Kidney epithelial cell (primary cell): ENCODE data around the gene FLNB. TPM values are rescaled to one million over a fixed set of nuclear protein-coding genes. Genes with fewer than 3 reads are reported as not detected.

Experiments
- DNase-seq: peaks from one replicate; pipeline ENCODE4 v3.0.0-alpha.2; 2010; ENCODE audit warnings: low read depth
- H3K27me3 ChIP-seq: 2 replicates; pipeline ENCODE4 v1.6.0; 2011; ENCODE audit warnings: low read length; ENCODE audit not compliant: control insufficient read depth, insufficient read depth
- H3K36me3 ChIP-seq: 2 replicates; pipeline ENCODE4 v1.5.1; 2011; ENCODE audit warnings: low read length; ENCODE audit not compliant: control insufficient read depth, insufficient read depth
- H3K4me3 ChIP-seq: 2 replicates; pipeline ENCODE4 v1.5.1; 2011; ENCODE audit warnings: low read depth, mild to moderate bottlenecking, control low read depth, low read length
- CTCF ChIP-seq: IDR thresholded peaks from 2 replicates; pipeline ENCODE4 v1.5.1; 2011; ENCODE audit warnings: mild to moderate bottlenecking, moderate library complexity, low read length, control low read depth, inconsistent platforms; ENCODE audit not compliant: insufficient read depth, poor library complexity, severe bottlenecking
- total RNA-seq: library from RNA; depleted of rRNA; stranded (reverse); fragments of >200 nt; gene quantifications from 2 replicates; pipeline ENCODE4 v1.2.3, GENCODE V29; 2015

The FLNB gene
- total RNA-seq, 1 donor from 2014 or later = 536 TPM

GRCh38 chr3:57978316-57978715 is 29.9 kb upstream of the FLNB start:
- Histone ChIP-seq H3K4me3 (no peak overlapping the region), H3K27me3 (no peaks in the 10 kb centered on the region), H3K36me3 (no peaks in the 10 kb centered on the region)
- DNase-seq = no peak
- TF ChIP-seq CTCF = no peak

- no peak for DNase-seq
- Histone ChIP-seq H3K36me3 (no peaks in the 10 kb centered on the region), H3K27me3 (no peaks in the 10 kb centered on the region), H3K4me3 (no peak overlapping the region)
- no peak for TF ChIP-seq CTCF
These were observed 27.8 kb upstream of the FLNB start for GRCh38 chr3:57980416-57980815.

- no peak for DNase-seq
- Histone ChIP-seq H3K27me3 (no peaks in the 10 kb centered on the region), H3K36me3 (no peaks in the 10 kb centered on the region), H3K4me3 (no peak overlapping the region)
- TF ChIP-seq CTCF = no peak
These were observed 26.6 kb upstream of the FLNB start for GRCh38 chr3:57981483-57982087.

- no peak for DNase-seq
- Histone ChIP-seq H3K36me3 (no peaks in the 10 kb centered on the region), H3K4me3 (no peak overlapping the region), H3K27me3 (no peaks in the 10 kb centered on the region)
- no peak for TF ChIP-seq CTCF
These were observed 25.5 kb upstream of the FLNB start for GRCh38 chr3:57982561-57983243.

GRCh38 chr3:57983734-57984518 is 24.3 kb upstream of the FLNB start:
- no peaks in the 10 kb centered on the region for H3K27me3 ChIP-seq
- no peak for DNase-seq
- H3K4me3 ChIP-seq = no peak overlapping the region
- no peaks in the 10 kb centered on the region for H3K36me3 ChIP-seq
- TF ChIP-seq CTCF = no peak
